Mononuclear cell (primary cell): ENCODE data around the gene CTNS. TPM values are rescaled to one million over a fixed set of nuclear protein-coding genes. Genes with fewer than 3 reads are reported as not detected.

Experiments used
- H3K27me3 ChIP-seq: 2 replicates; pipeline ENCODE4 v1.6.0; 2011; ENCODE audit warnings: low read length, control low read depth; ENCODE audit not compliant: insufficient read depth
- H3K4me1 ChIP-seq: 2 replicates; pipeline ENCODE4 v1.5.1; 2011; ENCODE audit warnings: mild to moderate bottlenecking, low read length, control low read depth; ENCODE audit not compliant: insufficient read depth
- H3K4me3 ChIP-seq: 2 replicates; pipeline ENCODE4 v1.5.1; 2011; ENCODE audit warnings: mild to moderate bottlenecking, low read length, moderate library complexity
- H3K9me3 ChIP-seq: 2 replicates; pipeline ENCODE4 v1.5.1; 2011; ENCODE audit warnings: low read depth, mild to moderate bottlenecking, control low read depth, low read length
- total RNA-seq: library from RNA; depleted of rRNA; stranded (reverse); fragments of >200 nt; gene quantifications from one replicate; pipeline ENCODE4 v1.2.3, GENCODE V29; 2012

CTNS gene
- total RNA-seq, 1 donor: 4.5 TPM

GRCh38 chr17:3663102-3664011 is 26.8 kb downstream of the CTNS start:
- H3K9me3 ChIP-seq: no peaks in the 10 kb centered on the region
- H3K4me1 ChIP-seq: peaks cover 10% of the 10 kb centered on the region
- H3K27me3 ChIP-seq: no peaks in the 10 kb centered on the region
- H3K4me3 ChIP-seq: no peak overlapping the region

- Histone ChIP-seq H3K4me1 (peaks cover 24% of the 10 kb centered on the region), H3K4me3 (no peak overlapping the region), H3K27me3 (no peaks in the 10 kb centered on the region)
These were observed 29.3 kb downstream of the CTNS start for GRCh38 chr17:3665834-3666233.

GRCh38 chr17:3666516-3666915 is 30.0 kb downstream of the CTNS start:
- peaks cover 24% of the 10 kb centered on the region for H3K4me1 ChIP-seq
- H3K4me3 ChIP-seq: no peak overlapping the region
- H3K9me3 ChIP-seq: no peaks in the 10 kb centered on the region
- no peaks in the 10 kb centered on the region for H3K27me3 ChIP-seq

More at GRCh38 chr17:3665834-3666233, 29.3 kb downstream of the CTNS start:
- no peaks in the 10 kb centered on the region for H3K9me3 ChIP-seq

- Histone ChIP-seq H3K4me3 (peak overlapping the region; percentile 97), H3K27me3 (no peaks in the 10 kb centered on the region), H3K4me1 (peaks cover 24% of the 10 kb centered on the region), H3K9me3 (no peaks in the 10 kb centered on the region)
These were observed 31.1 kb downstream of the CTNS start for GRCh38 chr17:3667366-3668278.

- Histone ChIP-seq H3K4me1 (peaks cover 24% of the 10 kb centered on the region), H3K9me3 (no peaks in the 10 kb centered on the region), H3K27me3 (no peaks in the 10 kb centered on the region), H3K4me3 (peak within 1 kb of the TSS; percentile 97)
These were observed 31.9 kb downstream of the CTNS start, which contains the start of the genes EMC6 and TAX1BP3 for GRCh38 chr17:3668279-3669084. Gene EMC6, plus strand, starts transcription at chr17:3668812. Its CDS starts 335 bp downstream, at chr17:3669147. Gene TAX1BP3, minus strand, starts transcription at chr17:3668578. Its CDS starts 52 bp downstream, at chr17:3668526.

- Histone ChIP-seq H3K9me3 (no peaks in the 10 kb centered on the region), H3K27me3 (no peaks in the 10 kb centered on the region), H3K4me1 (peaks cover 24% of the 10 kb centered on the region), H3K4me3 (peak overlapping the region; percentile 97)
These were observed 32.5 kb downstream of the CTNS start for GRCh38 chr17:3669085-3669347.

GRCh38 chr17:3669548-3669947 is 33.0 kb downstream of the CTNS start:
- Histone ChIP-seq H3K9me3 (no peaks in the 10 kb centered on the region), H3K4me3 (peak overlapping the region; percentile 97), H3K4me1 (peaks cover 24% of the 10 kb centered on the region), H3K27me3 (no peaks in the 10 kb centered on the region)

GRCh38 chr17:3672571-3672970 is 36.0 kb downstream of the CTNS start:
- Histone ChIP-seq H3K27me3 (no peaks in the 10 kb centered on the region), H3K4me1 (peaks cover 19% of the 10 kb centered on the region), H3K4me3 (no peak overlapping the region)

GRCh38 chr17:3675886-3676285 is 39.3 kb downstream of the CTNS start:
- no peak overlapping the region for H3K4me3 ChIP-seq
- H3K4me1 ChIP-seq: peaks cover 8% of the 10 kb centered on the region
- H3K27me3 ChIP-seq: no peaks in the 10 kb centered on the region
- H3K9me3 ChIP-seq: no peaks in the 10 kb centered on the region

More at GRCh38 chr17:3672571-3672970, 36.0 kb downstream of the CTNS start:
- no peaks in the 10 kb centered on the region for H3K9me3 ChIP-seq

GRCh38 chr17:3678095-3678820 is 41.7 kb downstream of the CTNS start:
- no peaks in the 10 kb centered on the region for H3K27me3 ChIP-seq
- H3K9me3 ChIP-seq: no peaks in the 10 kb centered on the region
- H3K4me1 ChIP-seq: peaks cover 13% of the 10 kb centered on the region
- H3K4me3 ChIP-seq: no peak overlapping the region

GRCh38 chr17:3678821-3679530 is 42.4 kb downstream of the CTNS start:
- no peaks in the 10 kb centered on the region for H3K9me3 ChIP-seq
- no peak overlapping the region for H3K4me3 ChIP-seq
- H3K4me1 ChIP-seq: peaks cover 14% of the 10 kb centered on the region
- H3K27me3 ChIP-seq: no peaks in the 10 kb centered on the region

- Histone ChIP-seq H3K4me3 (no peak overlapping the region), H3K27me3 (no peaks in the 10 kb centered on the region), H3K9me3 (no peaks in the 10 kb centered on the region), H3K4me1 (peaks cover 14% of the 10 kb centered on the region)
These were observed 43.1 kb downstream of the CTNS start for GRCh38 chr17:3679531-3680126.

GRCh38 chr17:3681057-3681456 is 44.5 kb downstream of the CTNS start:
- Histone ChIP-seq H3K27me3 (no peaks in the 10 kb centered on the region), H3K4me3 (no peak overlapping the region), H3K9me3 (no peaks in the 10 kb centered on the region), H3K4me1 (peaks cover 14% of the 10 kb centered on the region)
